GM21717 (cell line): Measurements from ENCODE around the gene NPHP4.

Experiments used
- ATAC-seq: cut with Tn5 transposase; IDR thresholded peaks from one replicate; pipeline ENCODE4 v1.9.1; 2021; ENCODE audit warnings: mild to moderate bottlenecking, moderate library complexity; ENCODE audit not compliant: unreplicated experiment

NPHP4 gene

GRCh38 chr1:5992026-5992813 is at the start of gene NPHP4:
TSS of gene NPHP4 (minus strand) at chr1:5992425. CDS start at chr1:5986289, 6,136 bp downstream.
- ATAC-seq, result peak; percentile 87

- ATAC-seq, result no peak
Observed at GRCh38 chr1:6041432-6042062, 49.3 kb upstream of the NPHP4 start.

- ATAC-seq, result no peak
Observed at GRCh38 chr1:6040861-6041415, 48.7 kb upstream of the NPHP4 start.

GRCh38 chr1:6040444-6040843 is 48.2 kb upstream of the NPHP4 start:
- no peak for ATAC-seq

- no peak for ATAC-seq
Observed at GRCh38 chr1:6039031-6039430, 46.8 kb upstream of the NPHP4 start.

GRCh38 chr1:6038603-6039002 is 46.4 kb upstream of the NPHP4 start:
- no peak for ATAC-seq

- no peak for ATAC-seq
Observed at GRCh38 chr1:6037338-6037762, 45.1 kb upstream of the NPHP4 start.

- ATAC-seq, result no peak
Observed at GRCh38 chr1:6035719-6036118, 43.5 kb upstream of the NPHP4 start.

GRCh38 chr1:6035303-6035702 is 43.1 kb upstream of the NPHP4 start:
- ATAC-seq, result no peak

- no peak for ATAC-seq
Observed at GRCh38 chr1:6034750-6035096, 42.5 kb upstream of the NPHP4 start.

- ATAC-seq, result no peak
Observed at GRCh38 chr1:6033986-6034749, 41.9 kb upstream of the NPHP4 start.

GRCh38 chr1:6033124-6033523 is 40.9 kb upstream of the NPHP4 start:
- ATAC-seq, result no peak

GRCh38 chr1:6030547-6031261 is 38.5 kb upstream of the NPHP4 start:
- no peak for ATAC-seq

GRCh38 chr1:6030132-6030531 is 37.9 kb upstream of the NPHP4 start:
- ATAC-seq, result no peak

GRCh38 chr1:6029351-6029750 is 37.1 kb upstream of the NPHP4 start:
- no peak for ATAC-seq

- no peak for ATAC-seq
Observed at GRCh38 chr1:6028042-6028850, 36.0 kb upstream of the NPHP4 start.

GRCh38 chr1:6027591-6027990 is 35.4 kb upstream of the NPHP4 start:
- peak; percentile 20 for ATAC-seq

- ATAC-seq, result peak; percentile 75
Observed at GRCh38 chr1:6026095-6026809, 34.0 kb upstream of the NPHP4 start.
